Activated effector memory CD4-positive, alpha-beta T cell treated with anti-CD3 and anti-CD28 coated beads, Interleukin-2, amount 50 U/mL, for 16 hours (primary cell): ENCODE measurements around the gene SYVN1.
A peak's percentile ranks its signal among the peaks of the same experiment; 100 is the strongest.

Experiments
- DNase-seq: peaks from one replicate; pipeline ENCODE4 v3.0.0-alpha.2; 2020

SYVN1 gene

DNA sequence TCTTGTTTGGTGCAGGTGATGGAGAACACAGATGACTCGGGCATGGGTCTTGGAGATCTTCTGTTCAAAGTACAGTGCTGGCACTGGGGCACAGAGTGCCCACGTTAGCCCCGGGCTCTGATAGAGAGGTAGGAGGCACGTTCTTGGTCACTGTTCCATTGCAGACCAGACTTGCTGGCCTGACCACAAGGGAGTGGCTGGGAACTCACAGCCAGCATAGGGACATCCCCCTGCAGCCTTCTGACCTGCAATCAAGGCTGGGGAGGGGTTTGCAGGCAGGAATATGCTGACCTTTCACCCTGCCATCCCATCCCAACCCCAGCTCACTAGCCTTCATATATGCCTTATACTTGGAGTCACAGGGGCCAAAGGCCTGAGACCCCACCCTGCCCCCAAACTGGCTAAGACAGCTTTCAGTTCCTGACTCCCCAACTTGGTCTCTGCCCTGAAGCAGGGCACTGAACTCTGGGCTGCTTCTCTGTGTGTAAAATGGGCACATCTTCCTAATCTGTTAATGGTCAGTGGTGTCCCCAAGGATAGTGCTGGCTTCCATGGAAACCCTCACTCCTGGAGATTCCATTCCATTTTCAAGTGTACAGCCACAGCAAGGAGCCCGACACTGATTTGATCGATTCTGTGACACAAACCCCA lies 7.6 kb downstream of the SYVN1 start:
- DNase-seq = no peak

DNA sequence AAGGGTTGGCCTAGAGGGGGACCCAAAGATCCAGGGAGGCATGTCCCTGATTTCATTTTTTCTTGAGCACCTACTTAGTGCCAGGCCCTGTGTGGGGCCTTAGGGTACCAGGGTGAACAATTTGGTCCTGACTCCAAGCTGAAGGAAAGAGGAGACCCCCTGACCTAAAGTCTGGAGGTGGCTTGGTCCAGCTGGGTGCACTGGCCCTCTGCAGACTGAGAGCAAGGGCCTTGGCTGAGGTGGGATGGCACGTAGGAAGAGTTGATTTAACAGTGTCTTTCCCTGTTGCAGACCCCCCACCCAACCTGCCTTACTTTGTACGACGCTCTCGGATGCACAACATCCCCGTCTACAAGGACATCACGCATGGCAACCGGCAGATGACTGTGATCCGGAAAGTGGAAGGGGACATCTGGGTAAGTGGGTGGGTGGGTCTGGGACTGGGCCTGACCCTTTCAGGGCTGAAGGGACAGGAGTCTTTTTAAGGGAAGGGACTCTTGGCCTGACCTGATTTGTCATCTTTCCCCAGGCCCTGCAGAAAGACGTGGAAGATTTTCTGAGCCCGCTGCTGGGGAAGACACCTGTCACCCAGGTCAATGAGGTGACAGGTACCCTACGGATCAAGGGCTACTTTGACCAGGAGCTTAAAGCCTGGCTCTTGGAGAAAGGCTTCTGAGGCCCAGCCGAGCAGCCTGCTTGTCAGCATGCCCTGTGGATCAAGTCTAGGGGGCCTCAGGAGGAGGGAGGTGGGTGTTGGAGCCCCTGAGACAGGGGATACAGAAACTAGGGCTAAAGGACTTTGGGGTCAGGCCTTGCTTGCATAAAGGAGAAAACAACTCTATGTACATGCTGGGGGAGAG lies 8.9 kb downstream of the SYVN1 start:
- no peak for DNase-seq

DNA sequence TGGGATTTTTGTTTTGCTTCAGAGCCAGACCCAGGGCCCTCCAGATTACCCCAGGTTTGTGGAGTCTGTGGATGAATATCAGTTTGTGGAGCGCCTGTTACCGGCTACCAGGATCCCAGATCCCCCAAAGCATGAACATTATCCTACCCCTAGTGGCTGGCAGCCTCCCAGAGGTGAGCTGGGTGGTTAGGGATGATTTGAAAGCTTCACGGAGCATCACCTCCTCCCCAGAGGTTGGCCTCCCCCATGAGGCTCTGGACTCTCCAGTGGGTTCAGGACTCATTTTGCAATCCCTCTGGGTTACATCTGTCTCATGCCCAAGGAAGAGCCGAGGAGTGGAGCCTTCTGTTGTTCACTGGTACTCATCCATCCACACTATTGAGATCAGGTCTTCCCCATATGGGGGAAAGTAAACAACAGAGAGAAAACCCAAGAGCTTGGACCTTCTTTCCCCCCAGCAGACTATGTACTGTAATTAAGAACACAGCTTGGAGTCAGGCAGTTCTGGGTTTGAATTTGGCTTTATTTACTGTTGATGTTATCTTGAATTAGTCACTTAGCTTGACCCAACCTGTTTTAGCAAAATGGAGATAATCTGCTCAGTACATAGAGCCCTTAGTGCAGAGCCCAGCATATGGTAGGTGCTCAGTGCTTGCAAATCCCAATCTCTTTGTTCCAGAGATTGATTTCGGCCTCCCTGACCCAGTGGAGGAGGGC lies 9.7 kb downstream of the SYVN1 start:
- DNase-seq = no peak

DNA sequence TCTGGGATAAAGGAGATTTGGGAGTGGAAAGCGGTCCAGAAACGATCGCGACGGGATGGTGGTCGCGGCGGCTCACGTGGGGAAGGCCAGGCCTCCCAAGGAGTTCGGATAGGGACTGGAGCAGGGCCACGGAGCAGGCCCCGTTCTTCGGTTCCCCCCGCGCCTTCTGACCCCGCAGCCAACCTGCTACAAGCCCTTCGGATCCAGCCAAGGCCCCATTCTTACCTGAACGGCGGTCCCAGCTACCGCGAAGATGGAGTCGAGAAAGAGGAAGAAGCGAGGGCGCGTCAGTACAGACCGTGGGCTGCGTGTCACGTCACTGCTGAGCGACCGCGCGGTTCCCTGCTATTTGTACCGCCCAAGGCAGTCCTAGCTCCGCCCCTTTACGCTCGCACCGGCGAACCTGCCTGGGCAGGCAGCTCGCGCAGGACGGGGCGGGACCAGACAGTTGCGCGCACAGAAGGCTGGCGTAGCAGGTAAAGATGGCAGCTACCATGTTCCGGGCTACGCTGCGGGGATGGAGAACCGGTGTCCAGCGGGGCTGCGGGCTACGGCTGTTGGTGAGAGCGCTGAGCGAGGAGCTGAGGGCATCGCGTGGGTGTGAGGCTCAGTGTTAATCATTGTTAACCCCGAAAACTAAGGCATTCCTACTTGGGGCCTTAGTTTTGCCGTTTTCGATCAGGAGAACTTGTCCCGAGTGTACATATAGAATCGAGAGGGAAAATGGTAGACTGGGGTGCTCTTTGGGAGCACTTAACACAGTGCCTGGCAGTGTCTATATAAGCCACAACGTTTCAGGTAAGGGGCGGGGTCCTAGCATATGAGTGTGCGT lies 12.2 kb downstream of the SYVN1 start, which contains the start of the genes FAU and MRPL49:
Gene FAU, minus strand, starts transcription at position 270 of the 832 bp plus-strand sequence. CDS start 321 bp downstream, outside the sequence.
Gene MRPL49, plus strand, starts transcription at position 457 of the 832 bp plus-strand sequence. Its CDS starts 26 bp downstream, at position 483.
- DNase-seq = peak; percentile 100

DNA sequence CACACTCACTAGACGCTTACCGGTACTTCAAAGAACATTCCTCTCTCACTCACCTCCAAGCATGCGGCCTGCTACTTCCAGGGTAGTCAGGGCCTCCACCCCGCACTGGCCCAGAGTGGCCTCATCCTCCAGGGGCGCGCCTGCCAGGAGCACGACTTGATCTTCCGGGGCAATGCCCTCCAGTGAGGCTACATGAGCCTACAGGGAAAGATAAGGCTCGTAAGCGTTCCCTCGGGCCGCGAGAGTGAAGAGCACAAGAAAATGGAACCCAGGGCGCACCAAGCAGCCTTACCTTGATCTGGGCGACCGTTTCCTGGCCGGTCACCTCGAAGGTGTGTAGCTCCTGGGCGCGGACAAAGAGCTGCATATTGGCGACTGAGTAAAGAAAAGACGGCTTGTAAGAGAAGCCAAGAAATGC lies 12.9 kb downstream of the SYVN1 start:
- DNase-seq = peak; percentile 79

DNA sequence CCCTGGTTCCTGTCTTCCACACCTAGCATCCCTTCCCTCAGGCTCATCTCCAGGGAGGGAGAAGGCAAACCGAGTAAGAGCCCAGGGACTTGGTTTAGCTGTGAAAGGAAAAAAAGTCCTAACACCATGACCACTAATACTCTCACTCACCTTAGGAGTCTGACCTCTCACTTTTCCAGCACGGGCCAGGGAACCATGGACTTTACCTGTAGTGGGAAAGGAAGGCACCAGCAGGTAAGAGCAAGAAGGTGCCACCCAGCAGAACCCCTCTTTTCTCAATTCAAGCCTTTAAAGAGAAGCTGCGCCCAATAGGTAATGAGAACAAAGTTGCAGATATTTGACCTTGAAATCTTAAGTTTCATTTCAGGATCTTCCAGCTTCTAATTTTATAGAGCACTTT lies 13.5 kb downstream of the SYVN1 start:
- DNase-seq = peak; percentile 41

DNA sequence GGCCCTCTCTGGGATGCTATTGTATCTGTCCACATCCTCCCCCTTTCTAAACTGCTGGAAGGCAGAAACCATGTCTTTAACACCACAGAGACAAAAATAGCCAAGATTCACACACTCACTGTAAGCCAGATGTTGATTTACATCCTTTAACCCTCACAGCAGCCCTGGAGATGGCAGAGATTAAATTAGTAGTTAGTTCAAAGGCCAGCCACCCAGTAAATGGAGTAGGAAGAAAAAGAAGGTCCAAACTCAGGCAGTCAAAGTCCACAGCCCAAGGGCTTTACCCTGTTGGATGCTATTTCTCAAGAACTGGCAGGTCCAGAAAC lies 14.7 kb downstream of the SYVN1 start:
- DNase-seq = no peak

DNA sequence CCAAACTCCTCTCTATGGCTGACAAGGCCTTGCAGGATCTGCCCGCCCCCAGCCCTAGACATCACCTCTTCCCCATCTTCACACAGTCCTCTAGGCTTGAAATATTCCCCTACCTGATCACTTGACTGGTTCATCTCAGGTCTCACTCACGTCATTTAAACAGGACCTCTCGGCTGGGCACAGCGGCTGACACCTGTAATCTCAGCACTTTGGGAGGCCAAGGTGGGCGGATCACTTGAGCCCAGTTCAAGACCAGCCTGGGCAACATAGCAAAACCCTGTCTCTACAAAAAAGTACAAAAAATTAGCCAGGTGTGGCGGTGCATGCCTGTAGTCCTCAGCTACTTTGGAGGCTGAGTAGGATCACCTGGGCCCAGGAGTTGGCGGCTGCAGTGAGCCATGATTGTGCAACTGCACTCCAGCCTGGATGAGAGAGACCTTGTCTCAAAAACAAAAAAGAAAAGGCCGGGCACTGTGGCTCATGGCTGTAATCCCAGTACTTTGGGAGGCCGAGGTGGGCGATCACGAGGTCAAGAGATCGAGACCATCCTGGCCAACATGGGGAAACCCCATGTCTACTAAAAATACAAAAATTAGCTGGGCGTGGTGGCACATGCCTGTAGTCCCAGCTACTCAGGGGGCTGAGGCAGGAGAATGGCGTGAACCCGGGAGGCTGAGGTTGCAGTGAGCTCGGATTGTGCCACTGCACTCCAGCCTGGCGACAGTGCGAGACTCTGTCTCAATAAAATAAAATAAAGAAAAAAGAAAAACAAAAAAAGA lies 15.2 kb downstream of the SYVN1 start:
- peak; percentile 44 for DNase-seq

DNA sequence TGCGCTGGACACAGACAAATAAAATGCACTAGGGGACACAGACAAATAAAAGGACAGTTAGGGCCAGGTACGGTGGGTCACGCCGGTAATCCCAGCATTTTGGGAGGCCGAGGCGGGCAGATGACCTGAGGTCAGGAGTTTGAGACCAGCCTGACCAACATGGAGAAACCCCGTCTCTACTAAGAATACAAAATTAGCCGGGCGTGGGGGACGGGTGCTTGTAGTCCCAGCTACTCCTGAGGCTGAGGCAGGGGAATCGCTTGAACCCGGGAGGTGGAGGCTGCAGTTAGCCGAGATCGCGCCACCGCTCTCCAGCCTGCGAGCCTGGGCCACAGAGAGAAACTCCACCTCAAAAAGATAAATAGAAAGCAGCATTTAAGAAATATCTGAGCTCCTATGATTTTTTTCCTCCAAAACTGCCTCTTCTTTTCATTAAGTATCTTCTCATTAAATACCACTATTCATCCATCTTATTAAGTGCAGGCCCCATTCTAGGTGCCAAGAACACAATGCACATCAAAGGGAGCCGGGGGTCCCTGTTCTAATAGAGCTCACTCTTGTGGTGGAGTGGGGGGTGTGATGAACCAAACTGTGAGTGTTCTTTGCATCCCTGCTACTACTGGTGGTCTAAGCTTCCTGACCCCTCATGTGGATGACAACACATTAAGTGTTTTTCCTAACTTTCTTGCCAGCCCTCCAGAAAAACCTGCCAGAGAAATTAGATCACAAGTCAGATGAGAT lies 16.1 kb downstream of the SYVN1 start:
- no peak for DNase-seq

DNA sequence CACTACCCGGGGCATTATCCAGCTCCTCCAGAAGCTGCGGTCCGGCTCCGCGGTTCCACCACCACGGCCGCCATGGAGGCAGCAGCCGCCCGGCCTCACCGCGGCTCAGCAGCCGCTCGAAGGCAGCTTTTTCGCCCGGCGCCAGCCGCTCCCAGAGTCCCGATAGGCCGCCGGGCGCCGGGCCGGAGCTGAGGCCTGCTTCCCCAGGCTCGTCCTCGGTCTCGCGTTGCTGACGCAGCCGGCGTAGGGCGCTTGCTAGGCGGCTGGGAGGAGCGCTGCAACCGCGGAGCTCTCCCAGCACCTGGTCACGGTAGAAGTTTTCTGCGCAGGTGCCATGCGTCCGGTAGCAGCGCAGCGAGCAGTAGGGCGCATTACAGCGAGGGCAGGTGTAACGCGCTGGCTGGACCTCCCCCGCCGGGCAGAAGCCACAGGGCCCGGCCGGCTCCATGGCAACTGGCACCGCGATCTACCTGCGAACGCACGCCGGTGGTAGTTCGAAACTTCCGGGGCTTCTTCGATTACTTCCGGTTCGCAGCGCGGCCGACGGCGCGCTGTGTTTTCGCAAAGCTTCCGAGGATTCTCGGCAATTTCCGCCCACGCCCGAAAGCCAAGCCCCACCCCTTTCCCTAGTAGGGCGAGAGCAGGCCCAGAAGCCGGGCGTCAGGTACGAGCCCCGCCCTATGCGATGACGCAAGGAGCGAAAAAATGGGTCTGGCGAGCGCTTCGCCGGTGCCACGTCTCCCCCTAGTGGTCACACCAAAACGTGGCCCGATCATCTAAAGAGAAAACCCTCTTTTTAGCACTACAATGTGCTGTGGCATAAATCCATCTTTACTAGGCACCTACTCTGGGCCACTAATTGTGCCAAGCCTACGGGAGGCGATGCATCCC lies 16.9 kb downstream of the SYVN1 start, which contains the start of gene ZNHIT2:
Gene ZNHIT2, minus strand, starts transcription at position 496 of the 891 bp plus-strand sequence. Its CDS starts 48 bp downstream, at position 448.
- DNase-seq = peak; percentile 100

DNA sequence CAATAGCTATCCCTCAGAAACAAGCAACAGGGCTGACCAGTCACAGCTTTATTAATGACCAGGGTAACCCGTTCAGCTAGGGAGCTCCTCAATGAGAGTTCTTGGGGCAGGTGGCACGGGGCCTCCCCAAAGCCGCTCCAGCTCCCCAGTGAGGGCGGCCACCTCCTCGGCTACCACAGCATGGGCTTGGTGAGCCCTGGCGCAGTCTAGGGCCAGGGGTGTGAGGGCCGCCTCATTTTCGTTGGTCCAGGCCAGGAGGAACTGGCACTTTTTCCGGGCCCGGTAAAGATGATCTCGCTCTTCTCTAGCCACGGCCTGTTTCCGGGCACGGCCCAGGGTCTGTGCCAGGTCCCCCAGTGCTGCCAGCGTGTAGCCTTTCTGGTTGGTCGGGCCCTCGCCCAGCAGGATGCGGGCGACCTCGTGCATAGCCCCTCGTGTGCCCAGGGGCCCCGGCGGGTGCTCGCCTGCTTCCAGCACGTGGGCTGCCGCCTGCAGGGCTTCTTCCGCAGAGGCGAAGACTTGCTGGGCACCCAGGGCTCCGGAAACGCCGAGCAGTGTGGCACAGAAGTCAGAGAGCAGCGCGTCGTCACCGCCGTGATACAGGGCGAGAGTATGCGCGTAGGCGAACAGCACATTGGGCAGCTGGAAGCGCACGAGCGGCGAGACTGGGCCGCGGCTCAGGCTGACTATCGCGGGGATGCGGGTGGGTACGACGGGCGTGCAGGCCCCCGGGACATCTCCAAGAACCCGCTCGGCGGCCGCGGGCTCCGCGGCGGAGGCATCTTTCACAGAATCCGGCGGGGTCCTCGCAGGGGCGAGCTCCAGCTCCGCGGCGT lies 17.7 kb downstream of the SYVN1 start:
- DNase-seq = peak; percentile 88

DNA sequence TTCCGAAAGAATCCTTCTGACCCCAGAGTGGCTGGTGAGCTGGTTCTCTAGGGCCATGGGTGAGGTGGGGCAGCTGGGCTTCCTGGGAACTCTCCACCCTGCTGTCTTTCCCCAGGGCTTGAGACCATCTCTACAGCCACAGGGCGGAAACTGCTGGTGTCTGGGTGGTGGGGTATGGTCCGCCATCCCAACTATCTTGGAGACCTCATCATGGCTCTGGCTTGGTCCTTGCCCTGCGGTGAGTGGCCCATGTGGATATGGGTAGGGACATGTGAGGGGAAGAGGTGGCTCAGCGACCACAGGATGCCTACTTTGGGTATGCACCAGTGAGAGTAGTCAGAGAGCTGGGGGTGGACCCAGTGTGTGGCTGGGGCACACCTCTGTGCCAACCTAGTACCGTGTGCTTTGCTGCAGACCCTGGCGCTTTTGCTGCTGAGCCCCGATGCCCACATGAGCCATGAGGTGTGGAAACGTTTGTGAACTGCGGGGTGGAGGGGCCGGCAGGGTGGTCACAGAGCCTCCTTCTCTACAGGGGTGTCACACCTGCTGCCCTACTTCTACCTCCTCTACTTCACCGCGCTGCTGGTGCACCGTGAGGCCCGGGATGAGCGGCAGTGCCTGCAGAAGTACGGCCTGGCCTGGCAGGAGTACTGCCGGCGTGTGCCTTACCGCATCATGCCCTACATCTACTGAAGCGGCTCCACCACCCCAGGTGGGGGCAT lies 18.8 kb downstream of the SYVN1 start:
- DNase-seq = peak; percentile 62

DNA sequence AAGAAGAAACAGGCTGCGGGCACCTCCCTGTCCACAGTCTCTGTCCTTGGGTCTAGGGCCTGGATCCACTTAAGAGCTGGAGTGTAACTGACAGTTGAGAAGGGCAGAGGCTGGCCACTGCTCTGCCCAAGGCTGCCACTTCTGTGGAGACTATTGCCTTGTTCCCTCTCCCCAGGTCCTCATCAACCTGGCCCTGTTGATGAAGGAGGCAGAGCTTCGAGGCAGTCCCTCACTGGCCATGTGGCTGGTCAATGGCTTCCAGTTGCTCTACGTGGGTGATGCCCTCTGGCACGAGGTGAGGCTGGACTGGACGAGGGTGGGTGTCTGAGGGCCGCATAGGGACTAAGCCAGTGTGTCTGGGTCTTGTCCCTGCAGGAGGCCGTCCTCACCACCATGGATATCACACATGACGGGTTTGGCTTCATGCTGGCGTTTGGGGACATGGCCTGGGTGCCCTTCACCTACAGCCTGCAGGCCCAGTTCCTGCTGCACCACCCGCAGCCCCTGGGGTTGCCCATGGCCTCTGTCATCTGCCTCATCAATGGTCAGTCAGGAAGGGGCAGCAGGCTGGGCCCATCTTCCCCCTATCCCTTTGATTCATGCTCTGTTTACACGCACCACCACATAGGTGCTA lies 19.7 kb downstream of the SYVN1 start:
- DNase-seq = no peak

DNA sequence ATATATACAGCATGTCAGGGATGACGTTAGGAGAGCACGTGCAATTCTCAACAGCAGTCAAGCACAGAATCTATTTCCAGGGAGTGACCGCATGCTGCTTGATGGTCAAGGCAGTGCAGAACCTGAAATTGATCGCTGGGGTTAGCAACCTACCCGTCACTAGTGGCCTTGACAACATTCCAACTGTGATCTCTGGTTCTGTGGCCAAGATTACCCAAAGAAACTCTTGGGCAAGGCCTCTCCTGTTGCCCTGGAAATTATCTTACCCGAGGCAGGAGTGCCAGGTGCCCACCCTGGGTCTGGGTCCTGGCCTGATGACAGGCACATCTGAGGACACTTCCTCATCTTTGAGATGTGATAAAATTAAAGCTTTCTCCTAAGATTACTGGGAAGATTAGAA lies 20.5 kb downstream of the SYVN1 start:
- DNase-seq = no peak

DNA sequence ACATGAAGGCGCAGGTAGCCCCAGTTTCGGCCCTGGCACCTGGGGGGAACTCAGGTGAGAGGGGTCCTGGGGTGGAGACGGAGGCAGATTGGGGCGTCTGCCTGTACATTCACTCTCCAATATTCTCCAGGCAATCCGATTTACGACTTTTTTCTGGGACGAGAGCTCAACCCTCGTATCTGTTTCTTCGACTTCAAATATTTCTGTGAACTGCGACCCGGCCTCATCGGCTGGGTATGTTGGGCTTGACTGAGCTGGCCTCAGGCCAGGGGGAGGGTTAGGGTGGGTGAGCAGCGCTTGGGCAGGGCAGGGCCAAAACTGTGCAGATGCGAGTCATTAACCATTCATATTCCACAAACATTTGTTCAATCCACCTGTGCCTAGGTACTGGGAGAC lies 21.0 kb downstream of the SYVN1 start:
- no peak for DNase-seq

DNA sequence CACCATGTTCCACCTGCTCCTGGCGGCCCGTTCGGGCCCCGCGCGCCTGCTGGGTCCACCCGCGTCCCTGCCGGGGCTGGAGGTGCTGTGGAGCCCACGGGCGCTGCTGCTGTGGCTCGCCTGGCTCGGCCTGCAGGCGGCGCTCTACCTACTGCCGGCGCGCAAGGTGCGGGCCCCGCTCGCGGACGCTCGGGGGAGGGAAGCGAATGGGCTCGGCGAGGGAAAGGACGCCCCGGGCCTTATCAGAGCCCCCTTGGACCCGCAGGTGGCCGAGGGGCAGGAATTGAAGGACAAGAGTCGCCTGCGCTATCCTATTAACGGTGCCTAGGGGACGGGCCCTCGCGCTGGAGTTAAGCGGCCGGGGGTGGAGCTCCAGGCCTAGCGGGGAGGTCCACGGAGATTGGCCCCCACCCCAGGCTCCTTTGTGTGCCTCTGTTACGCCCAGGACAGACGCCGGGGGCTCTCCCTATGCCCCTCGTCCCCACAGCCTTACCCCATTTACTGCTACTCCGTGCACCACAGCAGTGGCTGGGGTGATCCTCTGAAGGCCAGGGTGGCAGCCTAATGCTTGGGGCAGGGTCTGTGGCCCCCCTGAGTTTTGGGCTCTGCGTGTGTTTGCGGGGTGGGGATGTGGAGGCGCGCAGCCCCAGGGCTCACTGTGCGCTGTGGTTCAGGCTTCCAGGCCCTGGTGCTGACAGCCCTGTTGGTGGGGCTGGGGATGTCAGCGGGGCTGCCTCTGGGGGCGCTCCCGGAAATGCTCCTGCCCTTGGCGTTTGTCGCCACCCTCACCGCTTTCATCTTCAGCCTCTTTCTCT lies 21.6 kb downstream of the SYVN1 start:
- DNase-seq = peak; percentile 92
